NCI-H146 treated with DMSO at 0.1 percent for 48 hours (cell line): ENCODE measurements around the gene KCNAB2.

Source experiments
- DNase-seq: peaks from one replicate; lab custom pipeline; 2025; ENCODE audit not compliant: unreplicated experiment; lab: John Stamatoyannopoulos, UW

The KCNAB2 gene

DNA sequence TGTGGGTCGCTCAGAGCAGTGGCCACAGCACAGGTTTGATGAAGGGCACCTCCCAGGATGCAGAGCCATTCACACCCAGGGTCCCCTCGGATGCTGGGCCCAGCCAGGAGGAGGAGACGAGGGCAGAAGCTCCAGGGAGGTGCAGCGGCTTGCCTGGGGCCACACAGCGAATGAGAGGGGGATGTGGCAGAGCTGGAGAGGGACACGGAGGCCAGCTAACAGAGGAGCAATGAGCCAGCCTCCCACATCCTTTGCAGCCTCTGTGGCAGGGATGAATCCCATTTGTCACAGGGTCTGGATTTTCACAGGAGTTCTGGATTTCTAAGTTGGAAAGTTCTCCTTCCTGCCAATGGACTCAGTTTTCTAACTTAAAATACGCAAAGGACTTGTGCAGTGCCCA, 98.5 kb downstream of the KCNAB2 start:
- no peak for DNase-seq

DNA sequence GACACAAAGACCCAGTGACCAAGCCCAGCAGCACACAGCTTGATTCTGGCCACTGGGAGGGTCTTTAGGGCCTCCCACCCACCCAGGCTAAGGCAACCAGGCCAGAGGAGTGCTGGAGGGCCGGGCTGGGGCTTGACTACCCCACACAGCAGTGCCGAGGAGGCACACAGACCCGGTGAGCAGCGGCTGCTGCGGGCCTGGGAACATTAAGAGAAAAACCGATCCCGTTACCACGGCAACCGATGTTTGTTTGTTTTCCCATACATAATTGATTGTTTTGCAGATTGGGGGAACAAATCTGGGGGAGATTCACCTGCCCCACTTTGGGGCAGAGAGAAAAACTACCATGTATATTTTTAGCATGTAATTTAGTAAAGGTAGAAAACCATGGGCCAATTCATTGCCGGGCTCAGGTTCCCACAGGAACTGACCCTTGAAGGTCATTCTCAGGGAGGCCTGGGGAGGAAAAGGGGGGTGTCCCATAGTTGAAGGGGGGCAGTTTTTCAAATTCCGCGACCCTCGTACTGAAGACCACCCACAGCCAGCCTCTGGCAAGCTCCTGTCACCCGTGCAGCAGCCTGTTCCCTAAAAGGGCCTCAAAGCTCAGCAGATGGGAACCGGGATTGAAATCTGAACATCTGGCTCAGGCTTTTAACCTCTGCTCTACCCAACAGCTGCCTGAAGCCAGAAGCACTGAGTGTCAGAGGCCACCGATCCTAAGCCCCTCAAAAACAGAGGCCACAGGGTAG, 99.1 kb downstream of the KCNAB2 start:
- no peak for DNase-seq

- no peak for DNase-seq
These were observed 99.7 kb downstream of the KCNAB2 start for GRCh38 chr1:6145396-6145750.

DNA sequence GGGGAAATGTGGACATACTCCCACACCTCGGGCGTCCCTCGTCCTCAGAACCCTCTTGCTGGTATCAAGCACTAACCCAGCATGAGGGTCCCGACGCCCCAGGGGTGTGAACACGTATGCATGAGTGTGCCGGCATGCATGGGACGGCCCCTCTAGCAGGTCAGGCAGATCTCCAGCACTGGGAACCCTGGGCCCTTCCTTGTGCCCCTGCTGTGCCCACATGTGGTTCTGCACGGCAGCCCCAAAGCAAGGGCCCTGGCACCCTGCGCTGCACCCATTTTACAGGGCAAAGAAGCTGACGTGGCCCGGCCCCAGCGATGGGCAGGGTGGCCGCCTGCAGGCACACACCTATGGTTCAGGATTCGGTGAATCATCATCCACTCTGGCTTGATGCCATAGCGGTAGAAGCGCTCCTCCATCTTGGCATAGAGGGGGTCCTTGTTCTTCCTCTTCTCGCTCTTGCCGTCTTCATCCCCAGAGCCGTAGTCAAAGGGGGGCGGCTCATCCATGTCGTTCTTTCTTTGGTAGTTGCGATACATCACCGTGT, 100.2 kb downstream of the KCNAB2 start:
- no peak for DNase-seq

DNA sequence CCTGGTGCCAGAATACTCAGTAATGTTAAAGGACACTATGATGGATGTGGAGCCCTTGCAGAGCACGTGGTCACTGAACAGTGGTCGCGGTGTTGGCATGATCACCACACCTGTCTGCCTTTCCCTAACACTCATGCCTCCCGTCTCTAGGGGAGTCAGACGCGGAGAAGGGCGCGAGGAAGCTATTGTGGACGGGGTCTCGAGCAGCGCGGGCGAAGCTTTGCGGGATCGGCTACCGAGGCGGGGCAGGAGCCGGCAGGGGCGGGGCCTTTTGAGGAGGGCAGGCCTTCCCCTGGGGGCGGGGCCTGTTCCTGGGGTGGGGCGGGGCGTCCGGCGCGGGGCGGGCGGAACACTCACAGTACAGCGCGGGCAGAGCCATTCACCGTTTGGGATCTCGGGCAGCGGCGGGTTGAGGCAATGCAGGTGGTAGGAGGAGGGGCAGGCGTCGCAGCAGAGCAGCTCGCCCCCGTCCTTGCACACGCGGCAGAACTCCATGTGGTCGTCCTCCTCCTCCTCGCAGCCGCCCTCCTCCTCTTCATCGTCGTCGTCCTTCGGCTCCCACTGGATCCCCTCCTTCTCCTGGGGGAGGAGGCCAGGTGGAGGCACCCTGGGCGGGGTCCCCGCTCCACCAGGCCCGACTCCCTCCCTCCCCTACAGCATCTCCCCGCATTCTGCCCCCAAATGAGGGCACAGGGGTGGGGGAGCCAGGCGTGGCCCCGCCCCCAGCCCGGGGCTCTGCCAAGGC, 103.0 kb downstream of the KCNAB2 start:
- DNase-seq, result peak; percentile 57

GRCh38 chr1:6149597-6149996, 103.9 kb downstream of the KCNAB2 start:
- no peak for DNase-seq

GRCh38 chr1:6150006-6150938, 104.6 kb downstream of the KCNAB2 start:
- no peak for DNase-seq
